ENCODE results near the gene BSN. TPM values are rescaled to one million over a fixed set of nuclear protein-coding genes. Genes with fewer than 3 reads are reported as not detected.

The BSN gene
- polyA plus RNA-seq, 1 donor (not counting 4 experiments of a cell fraction or from before 2014, with no cell fraction given) = under 0.01 TPM

GRCh38 chr3:49619649-49620048 lies 65.4 kb downstream of the BSN start:
- Histone ChIP-seq H4K20me1 (ENCODE audit: control insufficient read depth, extremely low read depth, insufficient read depth, low read length) (no peaks in the 10 kb centered on the region), H3K79me2 (ENCODE audit: control insufficient read depth, insufficient read depth, low read length) (no peaks in the 10 kb centered on the region), H3K4me1 (ENCODE audit: control insufficient read depth, extremely low read depth, insufficient read depth, low read length) (no peaks in the 10 kb centered on the region), H3K4me3 (ENCODE audit: control insufficient read depth in 2 of 3, extremely low read depth in 1 of 3, insufficient read depth in 2 of 3, low read depth in 1 of 3, low read length in 3 of 3) (no peak overlapping the region), H3K36me3 (ENCODE audit: control insufficient read depth in 2 of 2, extremely low read depth in 1 of 2, insufficient read depth in 2 of 2, low read length in 2 of 2) (no peaks in the 10 kb centered on the region), H3K27me3 (ENCODE audit: control insufficient read depth, extremely low read depth, insufficient read depth, low read length) (no peaks in the 10 kb centered on the region), H2AFZ (ENCODE audit: control insufficient read depth, low read length) (no peak overlapping the region), H3K9me3 (ENCODE audit: control insufficient read depth, low read depth, low read length) (no peaks in the 10 kb centered on the region), H3K9ac (ENCODE audit: control insufficient read depth, extremely low read depth, insufficient read depth, low read length) (no peak overlapping the region), H3K27ac (ENCODE audit: control insufficient read depth, insufficient read depth, low read length) (no peak overlapping the region), H3K4me2 (ENCODE audit: control insufficient read depth, extremely low read depth, insufficient read depth, low read depth, low read length) (no peak overlapping the region), H3K9me1 (ENCODE audit: control insufficient read depth, extremely low read depth, insufficient read depth, low read length) (no peaks in the 10 kb centered on the region)
- FAIRE-seq (no peak), DNase-seq (ENCODE audit: low read depth, low spot score) (no peak)
- dilution Hi-C loops (cut with MboI; ENCODE audit: extremely low pct_ligation_motif_present, low sequenced_read_pairs) = no loop called here
- TF ChIP-seq EZH2 (IDR thresholded peaks at IDR 0.05; ENCODE audit: low read length) (no peak), CTCF (optimal IDR thresholded peaks at IDR 0.05 in 1 of 3, IDR thresholded peaks at IDR 0.05 in 1 of 3, conservative IDR thresholded peaks at IDR 0.05 in 1 of 3; ENCODE audit: extremely low read depth in 1 of 3, insufficient read depth in 2 of 3, low read length in 3 of 3) (no peak)

- no peaks in the 10 kb centered on the region for H3K36me3 ChIP-seq (ENCODE audit: control insufficient read depth in 2 of 2, extremely low read depth in 1 of 2, insufficient read depth in 2 of 2, low read length in 2 of 2)
- no peaks in the 10 kb centered on the region for H3K79me2 ChIP-seq (ENCODE audit: control insufficient read depth, insufficient read depth, low read length)
- no peak overlapping the region for H3K27ac ChIP-seq (ENCODE audit: control insufficient read depth, insufficient read depth, low read length)
- no peak overlapping the region for H2AFZ ChIP-seq (ENCODE audit: control insufficient read depth, low read length)
- H3K9me3 ChIP-seq (ENCODE audit: control insufficient read depth, low read depth, low read length) = no peaks in the 10 kb centered on the region
- no peaks in the 10 kb centered on the region for H3K9me1 ChIP-seq (ENCODE audit: control insufficient read depth, extremely low read depth, insufficient read depth, low read length)
- H3K9ac ChIP-seq (ENCODE audit: control insufficient read depth, extremely low read depth, insufficient read depth, low read length) = no peak overlapping the region
- no peak overlapping the region for H3K4me3 ChIP-seq (ENCODE audit: control insufficient read depth in 2 of 3, extremely low read depth in 1 of 3, insufficient read depth in 2 of 3, low read depth in 1 of 3, low read length in 3 of 3)
- no peaks in the 10 kb centered on the region for H4K20me1 ChIP-seq (ENCODE audit: control insufficient read depth, extremely low read depth, insufficient read depth, low read length)
- H3K4me2 ChIP-seq (ENCODE audit: control insufficient read depth, extremely low read depth, insufficient read depth, low read depth, low read length) = no peak overlapping the region
- no peaks in the 10 kb centered on the region for H3K4me1 ChIP-seq (ENCODE audit: control insufficient read depth, extremely low read depth, insufficient read depth, low read length)
- no peak for DNase-seq (ENCODE audit: low read depth, low spot score)
- FAIRE-seq = no peak
- dilution Hi-C loops (cut with MboI; ENCODE audit: extremely low pct_ligation_motif_present, low sequenced_read_pairs) = no loop called here
- no peaks in the 10 kb centered on the region for H3K27me3 ChIP-seq (ENCODE audit: control insufficient read depth, extremely low read depth, insufficient read depth, low read length)
- no peak for TF ChIP-seq EZH2 (IDR thresholded peaks at IDR 0.05; ENCODE audit: low read length)
- no peak for TF ChIP-seq CTCF (optimal IDR thresholded peaks at IDR 0.05 in 1 of 3, IDR thresholded peaks at IDR 0.05 in 1 of 3, conservative IDR thresholded peaks at IDR 0.05 in 1 of 3; ENCODE audit: extremely low read depth in 1 of 3, insufficient read depth in 2 of 3, low read length in 3 of 3)
Measured at GRCh38 chr3:49620728-49621127, 66.5 kb downstream of the BSN start.
